Fibroblast of lung (primary cell): ENCODE results near the gene CASP10.

ENCODE experiments used
- CTCF ChIP-seq, 2 donors: IDR thresholded peaks in 1 of 2; conservative IDR thresholded peaks in 1 of 2; 1 replicate in 1 of 2; 2 replicates in 1 of 2; pipeline ENCODE4 v1.5.1; 2011 to 2012; ENCODE audit warnings: low read length in 2 of 2, control low read depth in 1 of 2, inconsistent platforms in 1 of 2, low read depth in 1 of 2, mild to moderate bottlenecking in 1 of 2
- EZH2 ChIP-seq: IDR thresholded peaks from 2 replicates; pipeline ENCODE4 v1.5.1; 2012; ENCODE audit warnings: low read length, control low read depth, mild to moderate bottlenecking; ENCODE audit errors: missing control alignments

GRCh38 chr2:201223089-201224073 lies 40.4 kb downstream of the CASP10 start:
- TF ChIP-seq CTCF (conservative IDR thresholded peaks at IDR 0.05 in 1 of 2, IDR thresholded peaks at IDR 0.05 in 1 of 2; ENCODE audit: low read depth in 1 of 2, low read length in 2 of 2), result no peak
- no peak for TF ChIP-seq EZH2
